CD4-positive, alpha-beta T cell treated with Interleukin-10 for 1 hour (primary cell): ENCODE data around the gene SSBP2.
"Not testable (repeated sequence)": the region's sequence is repeated elsewhere in the genome, so short reads cannot be mapped to it uniquely, and the experiment has no call there.

Source experiments
- DNase-seq: peaks from one replicate; pipeline ENCODE4 v3.0.0-alpha.2; 2020

The SSBP2 gene

DNA sequence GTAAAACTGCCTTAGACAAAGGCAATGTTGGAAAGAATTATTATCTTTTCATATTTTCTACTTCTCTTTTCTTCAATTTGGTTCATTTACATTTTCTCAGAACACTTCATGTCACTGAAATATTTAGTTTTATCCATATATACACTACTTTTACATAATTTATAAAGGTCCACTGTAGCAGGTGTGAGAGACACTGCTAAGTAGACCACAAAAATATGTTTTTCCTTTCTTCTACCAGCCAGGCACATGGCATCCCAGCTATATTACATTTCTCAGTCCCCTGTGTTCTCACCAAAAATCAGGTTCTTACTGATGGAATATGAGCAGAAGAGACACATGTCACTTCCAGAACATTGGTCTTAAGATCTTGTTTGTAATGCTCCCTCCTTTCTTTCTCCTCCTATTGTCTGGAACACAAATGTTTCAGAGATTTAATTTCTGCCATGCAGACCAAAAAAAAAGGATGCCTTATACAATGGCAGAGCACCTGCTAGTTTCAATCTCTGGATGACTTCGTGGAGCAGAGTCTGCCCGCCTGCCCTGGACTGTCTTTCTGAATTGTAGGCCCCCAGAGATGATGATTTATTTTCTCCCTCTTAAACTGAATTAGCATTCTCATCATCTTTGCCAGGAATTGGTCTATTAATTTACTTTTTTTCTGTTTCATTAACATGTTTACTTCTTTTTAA is 231.5 kb downstream of the SSBP2 start:
- DNase-seq = no peak

DNA sequence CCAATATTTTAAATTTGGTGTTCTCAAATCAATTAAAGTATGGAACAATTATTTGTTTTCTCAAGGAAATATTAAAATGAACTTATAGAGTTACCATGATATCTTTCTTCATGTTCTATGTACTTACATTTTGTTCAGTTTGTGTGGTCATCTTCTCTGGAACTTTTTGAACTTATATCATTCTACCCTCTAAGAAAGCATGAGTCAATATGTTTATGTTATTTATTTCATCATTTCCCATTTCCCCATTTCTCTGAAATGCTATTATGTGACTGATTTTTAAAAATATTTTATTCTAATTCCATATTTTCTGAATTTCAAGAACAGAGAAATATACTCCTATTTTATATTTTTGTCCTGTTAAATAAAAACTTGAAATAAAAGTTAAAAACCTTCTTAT is 233.4 kb downstream of the SSBP2 start:
- no peak for DNase-seq

DNA sequence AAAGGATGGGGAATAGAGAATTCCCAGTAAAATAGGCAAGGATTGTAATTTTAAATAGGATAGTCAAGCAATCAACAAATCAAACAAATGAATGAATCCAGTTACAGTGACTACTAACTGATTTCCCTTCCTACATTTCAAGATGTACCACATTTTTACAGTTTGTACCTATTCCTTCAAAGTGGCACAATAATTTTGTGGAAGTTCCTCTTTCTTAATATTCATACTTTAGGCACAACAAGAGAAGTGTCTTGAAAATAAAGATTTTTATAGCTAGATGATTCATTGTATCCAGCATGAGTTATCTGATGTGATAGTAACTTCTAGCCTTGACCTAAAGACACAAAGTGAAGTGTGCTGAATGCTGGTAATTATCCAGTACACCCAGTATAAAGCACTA is 234.8 kb downstream of the SSBP2 start:
- DNase-seq = no peak

DNA sequence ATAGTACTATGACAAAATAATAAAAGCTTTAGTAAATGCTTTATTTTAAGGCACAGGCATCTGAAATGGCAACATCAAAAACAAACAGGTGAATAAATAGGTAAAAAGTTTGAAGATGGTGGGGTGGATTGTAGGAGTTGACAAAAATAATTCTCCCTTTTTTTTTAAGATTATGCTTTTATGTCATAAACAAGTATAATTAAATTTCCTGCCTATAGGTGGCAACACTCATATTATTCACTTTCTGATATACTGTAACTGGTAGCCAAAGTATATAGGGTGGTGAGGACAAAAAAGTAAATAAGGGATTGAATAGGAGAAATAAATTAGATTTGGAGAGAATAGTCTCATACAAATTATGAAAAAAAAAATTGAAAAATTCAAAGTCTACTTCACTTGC is 236.9 kb downstream of the SSBP2 start:
- DNase-seq = peak; percentile 12

DNA sequence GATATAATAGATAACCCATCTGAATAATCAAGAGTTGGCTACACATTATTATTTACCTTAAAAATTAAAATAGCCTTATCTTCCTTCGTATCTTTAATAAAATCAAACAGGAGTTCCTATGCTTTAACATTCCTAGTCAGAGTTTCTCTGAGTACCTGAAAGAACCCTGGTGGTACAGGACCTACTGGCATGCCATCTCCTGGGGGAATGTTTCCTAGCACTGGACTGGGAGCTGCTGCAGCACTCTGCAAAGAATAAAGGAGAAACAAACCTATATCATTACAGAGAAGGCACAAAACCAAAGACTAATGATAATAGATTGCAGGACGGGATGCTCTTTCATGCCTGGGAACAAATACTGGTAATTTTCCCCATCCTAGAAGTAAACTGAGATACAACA is 237.4 kb downstream of the SSBP2 start:
- no peak for DNase-seq

DNA sequence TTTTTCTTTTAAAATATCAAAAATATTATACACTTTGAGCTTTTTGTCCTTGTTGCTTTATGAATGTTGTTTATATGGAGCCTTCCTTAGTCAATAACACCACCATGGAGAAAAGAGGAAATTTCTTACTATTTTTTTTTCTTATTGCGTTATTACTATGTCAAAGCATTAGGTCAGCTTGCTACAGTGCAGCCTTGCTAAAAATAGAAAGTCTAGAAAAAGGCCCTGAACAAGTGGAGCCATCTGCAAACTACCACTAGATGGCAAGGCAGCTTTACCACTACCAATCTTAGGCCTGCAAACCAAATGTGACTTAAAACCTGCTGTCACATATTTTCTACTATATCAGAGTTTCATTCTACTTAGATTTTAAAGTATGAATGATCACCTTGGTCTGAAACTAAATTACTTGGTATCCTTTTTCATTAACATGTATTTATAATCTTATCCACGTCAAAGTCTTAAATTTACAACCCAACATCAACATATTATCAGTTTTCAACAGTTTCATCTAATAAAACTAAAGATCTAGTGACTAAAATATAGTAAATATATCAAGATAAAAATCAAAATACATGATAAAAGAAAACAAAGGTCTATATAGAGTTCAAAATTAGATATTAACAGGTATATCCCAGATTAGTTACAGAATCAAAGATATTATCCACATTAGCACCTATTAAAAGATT is 243.9 kb downstream of the SSBP2 start:
- peak; percentile 67 for DNase-seq

DNA sequence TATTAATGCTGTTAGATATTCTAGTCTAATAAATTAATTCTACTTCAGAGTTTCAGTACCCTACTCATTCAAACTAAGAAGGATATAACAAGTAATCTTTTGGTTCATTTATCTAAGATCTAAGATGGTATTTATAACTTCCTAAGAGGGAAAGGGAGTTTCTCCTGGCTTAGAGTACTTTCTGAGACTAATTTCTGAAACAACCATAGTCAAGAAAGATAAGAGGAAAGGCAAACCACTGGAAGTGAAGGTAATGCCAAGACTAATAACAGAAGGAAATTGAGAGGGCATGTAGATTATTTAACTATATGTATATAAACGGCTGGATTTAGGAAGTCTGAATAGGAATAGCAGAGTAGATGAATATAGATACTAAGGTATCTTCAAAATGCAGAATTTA is 244.5 kb downstream of the SSBP2 start:
- DNase-seq = no peak

DNA sequence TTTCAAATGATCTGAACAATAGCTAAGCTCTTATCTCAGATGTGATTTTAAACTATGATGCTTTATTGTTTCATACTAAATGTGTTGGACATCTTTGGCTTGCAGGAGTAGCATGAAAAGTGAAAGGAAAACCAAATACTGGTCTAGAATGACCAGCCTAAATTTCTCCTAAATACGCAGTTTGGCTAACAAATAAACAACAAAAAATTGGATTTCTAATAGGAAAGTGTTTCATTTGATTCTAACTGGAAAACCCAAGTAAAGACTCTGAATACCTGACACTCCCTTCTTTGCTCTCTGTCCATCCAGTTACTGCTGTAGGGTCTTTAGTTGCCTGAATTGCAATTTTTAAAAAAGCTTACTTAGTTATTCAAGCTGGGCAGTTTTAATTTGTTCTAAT is 245.2 kb downstream of the SSBP2 start:
- DNase-seq = no peak

DNA sequence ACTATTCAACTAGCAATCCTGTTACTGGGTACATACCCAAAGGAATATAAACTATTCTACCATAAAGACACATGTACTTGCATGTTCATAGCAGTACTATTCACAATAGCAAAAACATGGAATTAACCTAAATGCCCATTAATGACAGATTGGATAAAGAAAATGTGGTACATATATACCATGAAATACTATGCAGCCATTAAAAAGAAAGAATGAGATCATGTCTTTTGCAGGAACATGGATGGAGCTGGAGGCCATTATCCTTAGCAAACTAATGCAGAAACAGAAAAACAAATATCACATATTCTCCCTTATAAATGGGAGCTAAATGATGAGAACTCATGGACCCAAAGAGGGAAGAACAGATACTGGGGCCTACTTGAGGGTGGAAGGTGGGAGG is 247.3 kb downstream of the SSBP2 start:
- not testable (repeated sequence) for DNase-seq

DNA sequence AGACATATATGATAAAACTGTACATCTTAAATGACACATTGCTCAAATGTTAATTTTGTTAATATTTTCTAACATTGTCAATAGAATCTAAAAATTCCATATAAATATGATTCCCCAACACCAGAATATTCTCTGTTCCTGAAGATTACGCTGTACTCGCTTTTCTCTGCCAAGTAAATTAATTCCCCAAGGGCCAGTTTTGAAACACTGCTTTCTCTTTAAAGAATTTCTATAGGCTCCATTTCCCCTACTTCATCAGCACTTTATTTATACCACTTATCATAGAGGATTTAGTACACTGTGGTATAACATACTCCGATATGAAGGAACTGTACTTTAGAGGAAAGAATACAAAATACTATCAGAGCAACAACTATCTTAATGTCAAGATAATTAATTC is 255.6 kb downstream of the SSBP2 start:
- DNase-seq = no peak

DNA sequence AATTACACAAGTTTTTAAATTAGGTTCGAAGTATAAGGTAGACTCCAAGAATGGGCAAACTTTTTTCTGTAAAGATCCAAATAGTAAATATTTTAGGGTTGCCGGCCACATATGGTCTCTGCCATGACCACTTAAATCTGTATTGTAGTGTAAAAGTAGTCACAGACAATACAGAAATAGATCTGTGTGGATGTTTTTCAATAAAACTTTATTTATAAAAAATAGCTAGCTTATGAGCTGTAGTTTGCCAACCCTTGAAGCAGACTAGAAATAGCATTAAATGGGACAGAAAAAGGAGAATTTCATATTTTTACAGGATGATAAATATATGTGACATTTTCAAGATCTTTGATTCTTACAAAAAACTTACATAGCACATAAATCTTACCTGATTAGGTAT is 262.0 kb downstream of the SSBP2 start:
- no peak for DNase-seq

DNA sequence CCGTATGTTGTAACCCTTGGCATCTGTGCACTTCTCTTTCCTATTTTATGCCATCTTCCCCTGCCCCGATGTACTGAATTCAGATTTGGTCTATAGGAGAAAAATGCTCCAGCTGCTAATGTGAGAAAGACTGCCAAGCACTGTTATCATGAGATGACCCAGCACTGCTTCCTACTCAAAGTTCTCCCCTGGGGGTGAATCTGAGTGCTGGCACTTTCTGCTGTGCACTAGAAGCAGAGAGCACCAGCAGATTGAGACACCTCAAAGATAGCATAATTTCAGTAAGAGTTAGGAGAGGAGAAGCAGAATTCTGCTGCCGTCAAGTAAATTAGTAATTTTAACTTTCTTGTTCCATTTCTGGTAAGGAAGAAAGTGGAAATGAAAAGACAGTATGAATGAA is 264.2 kb downstream of the SSBP2 start:
- no peak for DNase-seq

DNA sequence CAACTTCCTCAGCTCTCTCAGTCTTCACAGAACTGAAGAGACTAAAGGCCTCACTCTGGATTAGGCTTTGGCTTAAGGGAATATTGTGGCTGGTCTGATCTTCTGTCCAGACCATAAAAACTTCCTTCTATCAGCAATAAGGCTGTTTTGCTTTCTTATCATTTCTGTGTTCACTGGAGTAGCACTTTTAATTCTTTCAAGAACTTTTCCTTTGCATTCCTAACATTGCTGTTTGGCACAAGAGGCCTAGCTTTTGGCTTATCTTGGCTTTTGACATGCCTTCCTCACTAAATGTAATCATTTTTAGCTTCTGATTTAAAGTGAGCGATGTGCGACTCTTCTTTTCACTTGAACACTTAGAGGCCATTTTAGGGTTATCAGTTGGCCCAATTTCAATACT is 268.3 kb downstream of the SSBP2 start:
- DNase-seq = no peak

DNA sequence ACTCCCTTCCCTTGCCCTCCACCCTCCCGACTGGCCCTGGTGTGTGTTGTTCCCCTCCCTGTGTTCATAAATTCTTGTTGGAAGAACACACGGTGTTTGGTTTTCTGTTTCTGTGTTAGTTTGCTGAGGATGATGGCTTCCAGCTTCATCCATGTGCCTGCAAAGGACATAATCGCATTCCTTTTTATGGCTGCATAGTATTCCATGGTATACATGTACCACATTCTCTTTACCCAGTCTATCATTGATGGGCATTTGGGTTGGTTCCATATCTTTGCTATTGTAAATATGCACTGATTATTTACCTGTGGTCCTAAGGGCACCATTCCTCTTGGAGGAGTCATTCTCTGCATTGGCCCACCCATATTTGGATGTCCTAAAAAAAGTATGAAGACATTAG is 277.5 kb downstream of the SSBP2 start:
- DNase-seq = not testable (repeated sequence)

DNA sequence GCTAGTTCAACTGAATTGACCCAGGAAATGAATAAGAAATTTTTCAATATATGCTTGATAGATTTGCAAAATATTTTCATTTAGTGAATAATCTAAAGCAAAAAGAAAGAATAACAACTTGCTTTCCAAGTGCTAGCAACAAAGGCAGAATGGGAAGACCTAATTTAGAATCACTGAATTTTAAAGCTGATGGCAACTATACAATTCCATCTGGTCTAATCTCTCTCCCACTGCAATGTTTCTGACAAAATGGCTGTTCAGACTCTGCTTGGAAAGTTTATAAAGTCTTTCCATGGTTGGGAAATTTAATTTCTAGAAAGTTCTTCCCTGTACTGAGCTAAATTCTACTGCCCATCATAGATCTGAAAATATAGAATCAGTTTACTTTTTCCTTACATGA is 281.2 kb downstream of the SSBP2 start:
- no peak for DNase-seq

DNA sequence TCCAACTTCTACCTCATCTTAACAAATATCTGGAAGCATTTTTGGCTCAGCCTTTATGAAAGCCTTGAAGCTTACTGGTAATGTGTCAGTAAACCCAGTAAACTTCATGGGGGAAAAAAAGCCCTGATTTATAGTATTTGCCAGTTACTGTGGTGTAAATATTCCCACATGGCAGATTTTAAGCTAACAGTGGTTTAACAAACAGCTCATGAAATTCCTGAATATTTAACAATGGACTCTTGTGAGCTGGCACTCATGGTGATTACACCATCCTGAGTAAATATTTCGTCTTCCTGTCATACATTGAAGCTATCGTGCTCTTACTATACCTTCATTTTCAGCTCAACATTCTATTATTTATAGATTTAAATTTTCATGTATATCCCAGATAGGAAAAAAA is 300.0 kb downstream of the SSBP2 start:
- DNase-seq = no peak

DNA sequence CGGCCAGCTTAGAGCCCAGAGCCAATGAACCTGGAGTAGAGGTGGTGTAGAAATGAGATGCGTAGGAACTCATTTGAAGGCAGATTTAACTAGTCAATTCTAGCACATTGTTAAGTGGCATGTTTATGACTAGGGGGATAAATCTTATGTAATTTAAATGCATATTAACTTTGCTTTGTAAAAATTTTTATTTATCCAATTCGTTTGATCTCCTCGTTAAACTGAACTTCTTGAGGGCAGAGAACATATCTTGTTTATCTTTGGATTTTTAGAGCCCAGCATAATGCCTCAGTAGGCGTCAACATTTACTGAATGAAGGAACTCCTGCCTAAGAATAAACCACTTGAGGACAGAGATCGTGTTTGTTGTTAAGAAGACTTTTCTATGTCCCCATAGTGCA is 315.9 kb downstream of the SSBP2 start:
- no peak for DNase-seq

DNA sequence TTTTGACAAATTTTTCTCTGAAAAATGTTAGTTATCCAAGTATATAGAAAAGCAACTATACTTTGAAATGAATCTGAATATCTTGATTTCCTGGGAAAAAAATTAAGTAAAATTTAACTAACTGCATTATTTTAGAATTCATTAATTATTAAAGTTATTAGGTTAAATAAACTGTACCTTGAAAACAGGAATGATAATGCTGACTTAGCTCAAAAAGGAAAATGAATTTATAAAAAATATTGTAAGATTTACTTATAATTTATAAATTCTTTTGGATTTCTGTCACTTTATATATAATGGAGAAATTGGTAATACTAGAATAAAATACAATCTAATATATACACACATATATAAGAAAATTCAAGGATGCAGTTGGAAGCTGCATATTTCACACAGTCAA is 320.9 kb downstream of the SSBP2 start:
- DNase-seq = no peak

DNA sequence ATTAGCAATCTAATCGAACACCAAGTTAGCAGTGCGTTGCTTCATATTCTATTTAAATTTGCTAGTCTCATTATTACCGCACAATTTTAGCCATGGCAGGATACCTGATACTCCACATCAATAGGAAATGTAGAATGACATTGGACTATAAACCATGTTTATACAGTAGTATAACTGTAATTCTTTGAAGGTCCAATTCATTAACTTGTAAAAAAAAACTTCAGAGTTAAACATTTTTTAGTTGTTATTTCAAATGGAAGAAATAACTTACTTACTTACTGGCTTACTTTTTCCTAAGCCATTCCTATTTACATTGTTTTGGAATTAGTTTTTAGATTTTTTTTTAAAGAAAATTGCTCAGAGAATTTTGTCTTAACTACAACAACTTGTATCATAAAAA is 321.5 kb downstream of the SSBP2 start:
- DNase-seq = no peak

DNA sequence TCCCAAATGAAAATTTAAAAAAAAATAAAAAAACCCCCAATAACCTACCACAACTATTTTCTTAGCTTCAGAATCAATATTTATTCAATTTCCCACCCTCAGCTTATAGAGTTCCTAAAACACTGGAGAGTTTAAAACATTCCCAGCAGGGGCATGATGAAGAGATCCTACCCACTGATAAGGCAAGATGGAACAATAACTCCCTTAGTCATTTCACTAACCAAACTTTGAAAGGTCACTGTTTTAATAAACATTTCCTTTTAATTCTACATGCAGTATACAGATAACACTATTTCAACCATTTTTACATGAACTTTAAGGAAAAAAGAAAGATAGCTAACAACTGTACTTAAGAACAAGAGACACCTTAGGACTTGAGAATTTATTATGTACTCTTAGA is 322.0 kb downstream of the SSBP2 start:
- DNase-seq = no peak

DNA sequence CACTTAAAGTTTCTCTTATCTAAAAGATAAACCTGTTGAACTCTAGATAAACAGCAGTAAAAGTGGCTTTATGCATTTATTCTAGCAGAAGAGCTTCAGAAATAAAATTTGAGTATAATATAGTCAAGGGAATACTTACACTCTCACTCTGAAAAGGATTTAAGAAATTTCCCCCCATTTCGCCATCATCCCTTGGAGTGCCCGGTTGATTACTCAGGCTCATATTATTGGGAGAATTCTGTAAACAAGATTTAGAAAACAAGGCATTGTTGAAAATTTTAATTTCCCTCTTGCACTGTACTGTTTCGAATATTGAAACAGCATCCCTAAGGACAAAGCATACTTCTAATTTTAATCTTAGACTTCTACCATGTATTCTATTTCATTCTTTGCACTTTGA is 322.5 kb downstream of the SSBP2 start:
- no peak for DNase-seq

DNA sequence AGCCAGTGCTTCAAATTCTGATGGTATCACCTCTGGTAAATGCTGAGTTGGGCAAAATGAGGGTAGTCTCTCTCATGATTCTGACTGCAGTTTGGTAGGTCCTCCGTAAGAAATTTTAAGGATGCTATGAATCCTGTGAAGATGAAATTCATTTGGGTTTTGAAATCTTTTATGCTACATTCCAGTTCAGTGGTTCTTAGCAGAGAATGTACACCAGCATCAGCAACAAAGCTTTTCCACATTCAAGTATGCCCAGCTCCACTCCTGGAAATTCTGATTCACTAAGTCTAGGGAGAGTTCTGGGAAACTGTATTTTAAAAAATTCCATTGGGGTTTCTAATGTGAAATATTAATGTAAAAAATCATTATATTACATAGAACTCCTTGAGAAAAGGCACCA is 323.3 kb downstream of the SSBP2 start:
- DNase-seq = no peak

DNA sequence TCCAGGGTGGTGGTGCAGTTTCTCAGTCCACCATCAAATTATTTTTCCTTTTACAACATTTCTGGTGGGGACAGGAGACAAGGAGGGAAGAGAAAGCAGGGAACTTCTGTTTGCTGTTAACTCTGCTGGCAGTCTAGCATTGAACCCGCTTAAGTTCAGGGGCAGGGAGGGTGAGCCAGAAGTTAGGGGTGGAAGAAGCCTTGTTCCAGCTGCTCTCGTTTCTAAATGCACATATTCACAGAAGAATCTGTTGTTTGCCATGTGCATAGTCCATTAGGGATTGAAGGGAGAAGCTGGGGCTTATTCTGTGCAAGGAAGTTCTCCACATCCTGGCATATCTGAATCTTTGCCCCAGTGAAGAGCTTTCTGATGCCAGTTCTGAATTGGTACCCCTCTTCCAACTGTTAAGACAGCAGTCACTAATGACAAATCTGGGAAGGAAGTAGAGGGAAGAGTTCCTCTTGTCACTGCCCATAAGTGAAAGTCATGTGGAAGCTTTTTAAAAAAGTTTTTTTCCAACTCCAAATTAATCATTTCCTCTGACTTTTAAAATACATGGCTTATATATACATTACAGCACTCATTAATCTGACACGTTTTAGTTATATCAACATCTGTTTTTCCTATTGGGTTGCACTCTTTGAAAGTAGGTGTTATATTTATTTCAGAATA is 324.4 kb downstream of the SSBP2 start:
- DNase-seq = no peak

DNA sequence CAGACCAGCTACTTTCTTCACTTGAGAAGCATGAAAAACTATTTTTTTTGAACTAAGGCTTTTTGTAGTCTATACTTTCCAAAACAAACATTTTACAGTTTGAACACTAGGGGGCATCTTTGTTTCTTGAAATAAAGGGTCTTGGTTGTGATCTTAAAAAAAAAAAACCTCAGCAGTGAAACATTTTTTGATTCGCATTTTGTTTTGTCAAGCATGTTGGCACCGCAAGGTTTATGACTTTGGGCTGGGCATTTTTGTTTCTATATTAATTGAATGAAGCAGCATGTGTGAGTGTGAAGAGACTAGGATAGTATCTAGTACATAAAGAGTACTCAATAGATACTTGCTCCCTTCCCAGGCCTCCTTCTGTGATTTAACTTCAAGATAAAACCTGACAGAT is 325.3 kb downstream of the SSBP2 start:
- peak; percentile 58 for DNase-seq

DNA sequence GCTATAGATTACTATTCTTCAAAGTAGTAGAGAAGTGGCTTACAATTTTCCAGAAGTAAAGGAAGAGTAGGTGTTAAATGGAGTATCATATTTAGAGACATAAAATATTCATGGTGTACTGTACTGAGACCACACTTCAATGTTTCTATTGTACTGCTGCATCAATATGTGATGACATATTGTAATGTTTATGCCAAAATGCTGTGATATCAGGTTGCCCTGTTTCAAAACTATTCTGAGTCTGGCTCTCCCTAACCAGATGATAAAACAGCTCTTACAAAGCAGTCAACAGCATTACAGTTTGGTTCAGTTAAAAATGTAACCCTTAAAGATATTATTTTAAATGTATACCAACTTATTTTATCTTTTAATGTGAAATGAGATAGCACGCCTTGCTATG is 326.2 kb downstream of the SSBP2 start:
- no peak for DNase-seq
